ENCODE measurements around the gene PON2. TPM values are rescaled to one million over a fixed set of nuclear protein-coding genes. Genes with fewer than 3 reads are reported as not detected.

Gene PON2
- total RNA-seq, 1 experiment from 2014 or later, result 44.0 TPM

GRCh38 chr7:95444796-95445195 is 10.0 kb upstream of the PON2 start (continued):
- no peak for TF ChIP-seq ZNF274 (IDR thresholded peaks at IDR 0.05; ENCODE audit: low read depth, low read length)
- no peak for TF ChIP-seq POLR2A (IDR thresholded peaks at IDR 0.05; ENCODE audit: borderline replicate concordance, extremely low read depth, insufficient read depth, insufficient read length)
- TF ChIP-seq CTCF (IDR thresholded peaks at IDR 0.05 in 2 of 3, conservative IDR thresholded peaks at IDR 0.05 in 1 of 3; ENCODE audit: borderline replicate concordance in 1 of 3, insufficient read depth in 1 of 3, low read depth in 2 of 3, low read length in 2 of 3), result no peak
- no peak for TF ChIP-seq ELF1 (IDR thresholded peaks at IDR 0.05; ENCODE audit: borderline replicate concordance, low read depth)
- TF ChIP-seq POLR2AphosphoS5 (IDR thresholded peaks at IDR 0.05; ENCODE audit: low read depth, low read length), result no peak

- no peaks in the 10 kb centered on the region for H3K79me2 ChIP-seq (ENCODE audit: insufficient read depth, low read length)
- H3K4me1 ChIP-seq (ENCODE audit: control insufficient read depth in 1 of 2, insufficient read depth in 2 of 2, low read length in 2 of 2), result no peaks in the 10 kb centered on the region
- no TSS peak for BruUV-seq (replicated peaks)
- H3K9me2 ChIP-seq (ENCODE audit: insufficient read depth), result no peaks in the 10 kb centered on the region
- no peak overlapping the region for H3K4me3 ChIP-seq (replicated peaks in 1 of 2; ENCODE audit: low read depth in 1 of 2, low read length in 2 of 2)
- H3K4me2 ChIP-seq (ENCODE audit: low read length), result no peak overlapping the region
- ATAC-seq (no peak), DNase-seq (ENCODE audit: low read depth, low spot score) (no peak)
- H2AFZ ChIP-seq (ENCODE audit: low read depth, low read length, poor library complexity, severe bottlenecking), result no peak overlapping the region
- H3K27ac ChIP-seq (ENCODE audit: low read depth, low read length), result no peak overlapping the region
- CTCF ChIA-PET, result no interaction called here
- H4K20me1 ChIP-seq (ENCODE audit: insufficient read depth), result no peaks in the 10 kb centered on the region
- RAD21 ChIA-PET (ENCODE audit: low non-redundant PET in 1 of 2, low total read pairs in 2 of 2, uncharacterized antibody in 2 of 2, unreplicated experiment in 2 of 2), result no interaction called here
- no peak overlapping the region for H3K9ac ChIP-seq (ENCODE audit: low read length)
- H3K27me3 ChIP-seq (ENCODE audit: insufficient read depth, low read length), result no peaks in the 10 kb centered on the region
- intact Hi-C loops (cut with micrococcal nuclease), result no loop called here
- no peak for TF ChIP-seq TCF7L2 (IDR thresholded peaks at IDR 0.05; ENCODE audit: borderline replicate concordance, extremely low read depth, insufficient read depth, insufficient read length)
- TF ChIP-seq SRF (IDR thresholded peaks at IDR 0.05; ENCODE audit: low read depth), result no peak
- TF ChIP-seq CTCF (IDR thresholded peaks at IDR 0.05 in 2 of 3, conservative IDR thresholded peaks at IDR 0.05 in 1 of 3; ENCODE audit: borderline replicate concordance in 1 of 3, insufficient read depth in 1 of 3, low read depth in 2 of 3, low read length in 2 of 3), result no peak
- TF ChIP-seq ZFX (IDR thresholded peaks at IDR 0.05), result no peak
- no peak for TF ChIP-seq POLR2A (IDR thresholded peaks at IDR 0.05; ENCODE audit: borderline replicate concordance, extremely low read depth, insufficient read depth, insufficient read length)
- no peak for TF ChIP-seq ATF3 (IDR thresholded peaks at IDR 0.05)
- no peak for TF ChIP-seq POLR2AphosphoS5 (IDR thresholded peaks at IDR 0.05; ENCODE audit: low read depth, low read length)
- no peak for TF ChIP-seq RAD21 (IDR thresholded peaks at IDR 0.05; ENCODE audit: low read depth)
- no peak for TF ChIP-seq EZH2 (IDR thresholded peaks at IDR 0.05)
- TF ChIP-seq JUND (IDR thresholded peaks at IDR 0.05), result no peak
- H3K9me3 ChIP-seq (ENCODE audit: control insufficient read depth in 1 of 2, insufficient read depth in 1 of 2, low read depth in 1 of 2, low read length in 2 of 2), result no peaks in the 10 kb centered on the region
- no peaks in the 10 kb centered on the region for H3K36me3 ChIP-seq (ENCODE audit: control insufficient read depth in 1 of 2, insufficient read depth in 2 of 2, low read length in 2 of 2)
- POLR2A ChIA-PET, result no interaction called here
Observed at GRCh38 chr7:95441042-95441823, 6.4 kb upstream of the PON2 start.

Data from HCT116 (cell line).